Coronary artery (tissue), 2 donors: Measurements from ENCODE around the gene VENTX.

Experiments
- DNase-seq: peaks from one replicate; pipeline ENCODE4 v3.0.0-alpha.2; 2017; ENCODE audit warnings: low spot score
- H3K27ac ChIP-seq, 2 donors: fragments of 200-600 bp; sonication (generic); one replicate each; pipeline ENCODE4 v1.5.1; 2016 to 2019
- H3K4me3 ChIP-seq: fragments of 200-600 bp; sonication (generic); 2 replicates; pipeline ENCODE4 v1.5.1; 2016; ENCODE audit warnings: mild to moderate bottlenecking, moderate library complexity
- TF ChIP-seq, protein P1 (sequence below): fragments of 200-600 bp; sonication (generic); IDR thresholded peaks from one replicate; pipeline ENCODE4 v1.5.1; 2019; ENCODE audit warnings: antibody characterized with exemption

Gene VENTX

GRCh38 chr10:133251388-133252222, 13.9 kb downstream of the VENTX start:
- H3K4me3 ChIP-seq = no peak overlapping the region
- DNase-seq = no peak
- TF ChIP-seq, protein P1, sequence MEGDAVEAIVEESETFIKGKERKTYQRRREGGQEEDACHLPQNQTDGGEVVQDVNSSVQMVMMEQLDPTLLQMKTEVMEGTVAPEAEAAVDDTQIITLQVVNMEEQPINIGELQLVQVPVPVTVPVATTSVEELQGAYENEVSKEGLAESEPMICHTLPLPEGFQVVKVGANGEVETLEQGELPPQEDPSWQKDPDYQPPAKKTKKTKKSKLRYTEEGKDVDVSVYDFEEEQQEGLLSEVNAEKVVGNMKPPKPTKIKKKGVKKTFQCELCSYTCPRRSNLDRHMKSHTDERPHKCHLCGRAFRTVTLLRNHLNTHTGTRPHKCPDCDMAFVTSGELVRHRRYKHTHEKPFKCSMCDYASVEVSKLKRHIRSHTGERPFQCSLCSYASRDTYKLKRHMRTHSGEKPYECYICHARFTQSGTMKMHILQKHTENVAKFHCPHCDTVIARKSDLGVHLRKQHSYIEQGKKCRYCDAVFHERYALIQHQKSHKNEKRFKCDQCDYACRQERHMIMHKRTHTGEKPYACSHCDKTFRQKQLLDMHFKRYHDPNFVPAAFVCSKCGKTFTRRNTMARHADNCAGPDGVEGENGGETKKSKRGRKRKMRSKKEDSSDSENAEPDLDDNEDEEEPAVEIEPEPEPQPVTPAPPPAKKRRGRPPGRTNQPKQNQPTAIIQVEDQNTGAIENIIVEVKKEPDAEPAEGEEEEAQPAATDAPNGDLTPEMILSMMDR = no peak
- no peak overlapping the region for H3K27ac ChIP-seq

GRCh38 chr10:133252223-133252552, 14.5 kb downstream of the VENTX start:
- no peak for DNase-seq

GRCh38 chr10:133253361-133253955, 15.8 kb downstream of the VENTX start:
- Histone ChIP-seq H3K4me3 (no peak overlapping the region), H3K27ac (no peak overlapping the region)
- no peak for DNase-seq
- TF ChIP-seq, protein P1 = no peak

More at GRCh38 chr10:133252223-133252552, 14.5 kb downstream of the VENTX start:
- no peak overlapping the region for H3K4me3 ChIP-seq
- H3K27ac ChIP-seq = no peak overlapping the region
- TF ChIP-seq, protein P1 = no peak

DNA sequence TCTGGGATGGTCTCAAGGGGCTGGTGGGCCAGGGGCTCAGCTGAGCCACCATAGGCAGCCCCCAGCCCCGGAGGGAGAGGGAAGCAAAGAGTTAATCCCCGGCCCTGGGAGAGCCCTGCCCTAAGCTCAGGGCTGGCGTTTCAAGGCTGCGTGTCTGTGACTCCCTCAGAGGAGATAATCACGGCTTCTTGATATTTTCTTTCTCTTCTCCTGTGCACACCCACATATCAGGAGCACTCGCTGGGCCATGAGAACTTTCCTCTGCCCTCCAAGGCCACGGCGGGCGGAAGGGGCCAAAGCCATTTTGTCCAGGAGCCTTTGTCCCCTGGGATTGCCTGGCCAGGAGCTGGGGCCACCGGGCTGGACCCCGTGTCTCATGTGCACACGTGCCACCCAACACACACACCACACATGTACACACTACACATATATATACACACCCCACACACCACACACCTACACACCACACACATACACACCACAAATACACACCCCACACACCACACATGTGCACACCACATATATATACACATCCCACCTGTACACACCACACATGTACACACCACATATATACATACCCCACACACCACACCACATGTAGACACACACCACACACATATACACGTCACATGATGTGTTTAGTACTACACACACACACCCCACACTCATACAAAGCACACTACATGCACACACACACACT, 16.9 kb downstream of the VENTX start:
- TF ChIP-seq, protein P1 = no peak
- DNase-seq = no peak
- Histone ChIP-seq H3K27ac (no peak overlapping the region), H3K4me3 (no peak overlapping the region)

DNA sequence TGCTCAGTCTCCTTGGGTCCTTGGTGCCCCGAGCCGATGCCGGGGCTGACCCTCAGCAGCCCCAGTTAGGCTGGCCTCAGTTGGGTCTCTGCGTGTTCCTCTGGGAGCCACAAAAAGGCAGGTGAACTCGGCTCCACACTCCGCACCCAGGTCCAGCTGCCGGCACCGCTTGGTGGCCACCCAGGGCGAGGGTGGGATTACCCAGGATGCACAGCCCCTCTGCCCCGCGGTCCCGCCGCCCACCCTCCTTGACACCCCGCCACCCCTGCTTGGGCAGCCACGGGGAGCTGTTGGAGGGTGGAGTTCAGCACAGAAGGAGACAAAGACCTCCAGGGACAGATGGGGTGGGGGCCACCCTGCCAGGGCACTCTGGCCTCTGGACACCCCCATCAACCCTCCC, 17.7 kb downstream of the VENTX start:
- no peak for DNase-seq
- no peak overlapping the region for H3K27ac ChIP-seq
- no peak overlapping the region for H3K4me3 ChIP-seq
- TF ChIP-seq, protein P1 = no peak

- peak overlapping the region; percentile 19 to 82 for H3K27ac ChIP-seq
- TF ChIP-seq, protein P1 = no peak
- H3K4me3 ChIP-seq = peak overlapping the region; percentile 54
- no peak for DNase-seq
Observed at GRCh38 chr10:133257489-133258065, 19.9 kb downstream of the VENTX start.
